Activated T-helper 1 cell treated with anti-CD3 and anti-CD28 coated beads, Interleukin-12 subunit alpha, Interleukin-12 subunit beta, Interleukin-2, Interleukin-4 antibody, amounts not matched to agents 30 ng/mL and 10 ng/mL and 1 ng/mL, durations not matched to agents 14 hours and 24 hours and 36 hours (primary cell): Measurements from ENCODE around the gene DLG4. TPM values are rescaled to one million over a fixed set of nuclear protein-coding genes. Genes with fewer than 3 reads are reported as not detected.
"Not testable (repeated sequence)": the region's sequence is repeated elsewhere in the genome, so short reads cannot be mapped to it uniquely, and the experiment has no call there.

Experiments
- DNase-seq: peaks from one replicate; pipeline ENCODE4 v3.0.0; 2021; ENCODE audit warnings: low spot score
- H3K27ac Mint-ChIP-seq: one replicate; pipeline ENCODE4 v1.8.0; 2021; ENCODE audit warnings: mild to moderate bottlenecking, mixed read lengths
- H3K27me3 Mint-ChIP-seq: one replicate; pipeline ENCODE4 v1.8.0; 2022; ENCODE audit warnings: mild to moderate bottlenecking, moderate library complexity, mixed read lengths; ENCODE audit not compliant: insufficient read depth
- H3K36me3 Mint-ChIP-seq: one replicate; pipeline ENCODE4 v1.8.0; 2021; ENCODE audit warnings: low read depth, mixed read lengths
- H3K4me1 Mint-ChIP-seq: one replicate; pipeline ENCODE4 v1.8.0; 2021; ENCODE audit warnings: low read depth, mixed read lengths
- H3K4me3 Mint-ChIP-seq: one replicate; pipeline ENCODE4 v1.8.0; 2021; ENCODE audit warnings: mild to moderate bottlenecking, moderate library complexity, mixed read lengths
- H3K9me3 Mint-ChIP-seq: one replicate; pipeline ENCODE4 v1.8.0; 2021; ENCODE audit warnings: mixed read lengths
- intact Hi-C: fragments of 100-400 bp; cut with micrococcal nuclease; formaldehyde crosslinking; loops from one replicate; pipeline ENCODE4 v1.15.1; 2024
- total RNA-seq: library from RNA; stranded (reverse); gene quantifications from 2 replicates; pipeline ENCODE4 v1.2.3, GENCODE V29; 2022

DLG4 gene
- total RNA-seq, 1 donor from 2014 or later = 15.3 TPM

- no peaks in the 10 kb centered on the region for H3K4me1 Mint-ChIP-seq
- H3K27me3 Mint-ChIP-seq = no peaks in the 10 kb centered on the region
- intact Hi-C loops = no loop called here
- DNase-seq = no peak
- peaks cover 5% of the 10 kb centered on the region for H3K36me3 Mint-ChIP-seq
- peak overlapping the region; percentile 58 for H3K27ac Mint-ChIP-seq
- no peaks in the 10 kb centered on the region for H3K9me3 Mint-ChIP-seq
- H3K4me3 Mint-ChIP-seq = no peak overlapping the region
These were observed 27.2 kb downstream of the DLG4 start for GRCh38 chr17:7192271-7192937.

- Mint-ChIP-seq H3K27ac (no peak overlapping the region), H3K36me3 (peaks cover 5% of the 10 kb centered on the region), H3K9me3 (no peaks in the 10 kb centered on the region), H3K4me1 (peaks cover 1% of the 10 kb centered on the region), H3K4me3 (no peak overlapping the region), H3K27me3 (no peaks in the 10 kb centered on the region)
- no peak for DNase-seq
- intact Hi-C loops = no loop called here
These were observed 27.9 kb downstream of the DLG4 start for GRCh38 chr17:7191571-7192270.

GRCh38 chr17:7191069-7191468, 28.6 kb downstream of the DLG4 start:
- Mint-ChIP-seq H3K36me3 (peaks cover 5% of the 10 kb centered on the region), H3K27me3 (no peaks in the 10 kb centered on the region), H3K4me3 (no peak overlapping the region), H3K9me3 (no peaks in the 10 kb centered on the region), H3K27ac (no peak overlapping the region), H3K4me1 (peaks cover 8% of the 10 kb centered on the region)
- intact Hi-C loops = no loop called here
- DNase-seq = no peak

- no peaks in the 10 kb centered on the region for H3K9me3 Mint-ChIP-seq
- peaks cover 8% of the 10 kb centered on the region for H3K4me1 Mint-ChIP-seq
- H3K27me3 Mint-ChIP-seq = no peaks in the 10 kb centered on the region
- H3K27ac Mint-ChIP-seq = no peak overlapping the region
- peaks cover 5% of the 10 kb centered on the region for H3K36me3 Mint-ChIP-seq
- no peak for DNase-seq
- H3K4me3 Mint-ChIP-seq = no peak overlapping the region
- intact Hi-C loops = no loop called here
These were observed 29.2 kb downstream of the DLG4 start for GRCh38 chr17:7190276-7190917.

GRCh38 chr17:7186241-7186640, 33.4 kb downstream of the DLG4 start:
- DNase-seq = no peak
- Mint-ChIP-seq H3K36me3 (no peaks in the 10 kb centered on the region), H3K27me3 (no peaks in the 10 kb centered on the region), H3K4me3 (no peak overlapping the region), H3K9me3 (no peaks in the 10 kb centered on the region), H3K4me1 (peaks cover 8% of the 10 kb centered on the region), H3K27ac (no peak overlapping the region)
- intact Hi-C loops = no loop called here

- no peak overlapping the region for H3K27ac Mint-ChIP-seq
- no peak overlapping the region for H3K4me3 Mint-ChIP-seq
- intact Hi-C loops = no loop called here
- H3K27me3 Mint-ChIP-seq = no peaks in the 10 kb centered on the region
- peaks cover 8% of the 10 kb centered on the region for H3K4me1 Mint-ChIP-seq
- H3K9me3 Mint-ChIP-seq = no peaks in the 10 kb centered on the region
- no peaks in the 10 kb centered on the region for H3K36me3 Mint-ChIP-seq
- DNase-seq = no peak
These were observed 35.0 kb downstream of the DLG4 start for GRCh38 chr17:7184647-7185046.

- intact Hi-C loops = no loop called here
- no peak for DNase-seq
- H3K4me3 Mint-ChIP-seq = no peak overlapping the region
- H3K27ac Mint-ChIP-seq = no peak overlapping the region
- H3K36me3 Mint-ChIP-seq = no peaks in the 10 kb centered on the region
- no peaks in the 10 kb centered on the region for H3K9me3 Mint-ChIP-seq
- H3K4me1 Mint-ChIP-seq = peaks cover 8% of the 10 kb centered on the region
- no peaks in the 10 kb centered on the region for H3K27me3 Mint-ChIP-seq
These were observed 35.5 kb downstream of the DLG4 start for GRCh38 chr17:7184091-7184488.

GRCh38 chr17:7183433-7184090, 36.1 kb downstream of the DLG4 start:
- H3K4me1 Mint-ChIP-seq = peaks cover 8% of the 10 kb centered on the region
- no peaks in the 10 kb centered on the region for H3K9me3 Mint-ChIP-seq
- H3K27me3 Mint-ChIP-seq = no peaks in the 10 kb centered on the region
- H3K4me3 Mint-ChIP-seq = no peak overlapping the region
- H3K27ac Mint-ChIP-seq = no peak overlapping the region
- DNase-seq = no peak
- H3K36me3 Mint-ChIP-seq = no peaks in the 10 kb centered on the region
- intact Hi-C loops = no loop called here

GRCh38 chr17:7182101-7182500, 37.5 kb downstream of the DLG4 start:
- H3K27ac Mint-ChIP-seq, H3K27me3 Mint-ChIP-seq, intact Hi-C loops: not testable (repeated sequence)

GRCh38 chr17:7179317-7180254, 40.0 kb downstream of the DLG4 start, which contains the start of gene ASGR1:
Gene ASGR1 (minus strand): TSS chr17:7179370. CDS start chr17:7178563, 807 bp downstream.
- H3K36me3 Mint-ChIP-seq = no peaks in the 10 kb centered on the region
- H3K27me3 Mint-ChIP-seq = peaks cover 8% of the 10 kb centered on the region
- intact Hi-C loops = no loop called here
- no peak within 1 kb of the TSS for H3K27ac Mint-ChIP-seq
- DNase-seq = no peak
- H3K4me1 Mint-ChIP-seq = peaks cover 10% of the 10 kb centered on the region
- no peaks in the 10 kb centered on the region for H3K9me3 Mint-ChIP-seq
- H3K4me3 Mint-ChIP-seq = peak within 1 kb of the TSS; percentile 74

More at GRCh38 chr17:7182101-7182500, 37.5 kb downstream of the DLG4 start:
- not testable (repeated sequence) for H3K9me3 Mint-ChIP-seq, DNase-seq, H3K4me3 Mint-ChIP-seq, H3K36me3 Mint-ChIP-seq
- peaks cover 18% of the 10 kb centered on the region for H3K4me1 Mint-ChIP-seq

- intact Hi-C loops = no loop called here
- no peak for DNase-seq
- Mint-ChIP-seq H3K4me3 (no peak overlapping the region), H3K4me1 (peaks cover 10% of the 10 kb centered on the region), H3K27me3 (peaks cover 8% of the 10 kb centered on the region), H3K27ac (no peak overlapping the region), H3K36me3 (no peaks in the 10 kb centered on the region), H3K9me3 (no peaks in the 10 kb centered on the region)
These were observed 40.7 kb downstream of the DLG4 start for GRCh38 chr17:7178973-7179316.

- no peak for DNase-seq
- Mint-ChIP-seq H3K4me1 (peaks cover 10% of the 10 kb centered on the region), H3K27ac (no peak overlapping the region), H3K36me3 (no peaks in the 10 kb centered on the region), H3K4me3 (peak overlapping the region; percentile 74), H3K9me3 (no peaks in the 10 kb centered on the region), H3K27me3 (peaks cover 8% of the 10 kb centered on the region)
- intact Hi-C loops = loop anchor here (1.0 kb wide), 2 partner anchors 42 to 133 kb away; no protein-coding TSS in a partner anchor
These were observed 41.6 kb downstream of the DLG4 start for GRCh38 chr17:7177954-7178477.
